ENCODE results near the gene RNF7.
"Not testable (repeated sequence)": the region's sequence is repeated elsewhere in the genome, so short reads cannot be mapped to it uniquely, and the experiment has no call there.

RNF7 gene

GRCh38 chr3:141738022-141738890, at the start of gene RNF7:
TSS of gene RNF7 (plus strand) at chr3:141738298. CDS start at chr3:141738342, 44 bp downstream.
- peak; percentile 99 for DNase-seq

- no peak for DNase-seq
These were observed 47.5 kb upstream of the RNF7 start for GRCh38 chr3:141690431-141691072.

GRCh38 chr3:141691471-141691870, 46.6 kb upstream of the RNF7 start:
- DNase-seq: not testable (repeated sequence)

- not testable (repeated sequence) for DNase-seq
These were observed 45.1 kb upstream of the RNF7 start for GRCh38 chr3:141692973-141693372.

- no peak for DNase-seq
These were observed 38.8 kb upstream of the RNF7 start for GRCh38 chr3:141699324-141699723.

GRCh38 chr3:141699897-141700296, 38.2 kb upstream of the RNF7 start:
- no peak for DNase-seq

GRCh38 chr3:141703367-141703766, 34.7 kb upstream of the RNF7 start:
- not testable (repeated sequence) for DNase-seq

GRCh38 chr3:141707741-141708203, 30.3 kb upstream of the RNF7 start:
- DNase-seq: no peak

GRCh38 chr3:141708367-141708766, 29.7 kb upstream of the RNF7 start:
- DNase-seq: no peak

GRCh38 chr3:141709126-141709770, 28.9 kb upstream of the RNF7 start:
- no peak for DNase-seq

- no peak for DNase-seq
These were observed 28.0 kb upstream of the RNF7 start for GRCh38 chr3:141710121-141710520.

GRCh38 chr3:141710888-141711616, 27.0 kb upstream of the RNF7 start:
- no peak for DNase-seq

- DNase-seq: no peak
These were observed 23.4 kb upstream of the RNF7 start for GRCh38 chr3:141714671-141715070.

- DNase-seq: no peak
These were observed 16.0 kb upstream of the RNF7 start for GRCh38 chr3:141722081-141722480.

GRCh38 chr3:141722648-141723047, 15.4 kb upstream of the RNF7 start:
- no peak for DNase-seq

GRCh38 chr3:141723255-141723654, 14.8 kb upstream of the RNF7 start:
- no peak for DNase-seq

GRCh38 chr3:141724186-141724585, 13.9 kb upstream of the RNF7 start:
- DNase-seq: no peak

GRCh38 chr3:141725036-141725435, 13.1 kb upstream of the RNF7 start:
- no peak for DNase-seq

- no peak for DNase-seq
These were observed 11.6 kb upstream of the RNF7 start for GRCh38 chr3:141726483-141726882.

GRCh38 chr3:141728355-141728892, 9.7 kb upstream of the RNF7 start:
- DNase-seq: no peak

- DNase-seq: no peak
These were observed 8.9 kb upstream of the RNF7 start for GRCh38 chr3:141729240-141729639.

- no peak for DNase-seq
These were observed 2.9 kb upstream of the RNF7 start for GRCh38 chr3:141735176-141735575.

All from CD4-positive, alpha-beta T cell treated with Interleukin-12 subunit alpha and Interleukin-12 subunit beta, for 1 hour (primary cell).